Peyer's patch (tissue), 4 donors: ENCODE results near the gene RCOR2. TPM values are rescaled to one million over a fixed set of nuclear protein-coding genes. Genes with fewer than 3 reads are reported as not detected.
A peak's percentile ranks its signal among the peaks of the same experiment; 100 is the strongest.

Source experiments
- DNase-seq, 3 donors: peaks; one replicate each; pipeline ENCODE4 v3.0.0-alpha.2; 2017 to 2019
- H3K27ac ChIP-seq, 4 donors: fragments of 200-600 bp; sonication (generic); one replicate each; pipeline ENCODE4 v1.5.1; 2016 to 2019
- H3K27me3 ChIP-seq, 2 donors: fragments of 200-600 bp; sonication (generic); one replicate each; pipeline ENCODE4 v1.5.1; 2019
- H3K36me3 ChIP-seq, 3 donors: fragments of 200-600 bp; sonication (generic); one replicate each; pipeline ENCODE4 v1.5.1; 2016 to 2019
- H3K4me1 ChIP-seq, 4 donors: fragments of 200-600 bp; sonication (generic); one replicate each; pipeline ENCODE4 v1.5.1; 2016 to 2019
- H3K4me3 ChIP-seq, 4 donors: fragments of 200-600 bp; sonication (generic); 1 replicate in 3 of 4; 2 replicates in 1 of 4; pipeline ENCODE4 v1.5.1; 2016 to 2019; ENCODE audit warnings: mild to moderate bottlenecking in 1 of 4
- H3K9me3 ChIP-seq, 4 donors: fragments of 200-600 bp; sonication (generic); one replicate each; pipeline ENCODE4 v1.5.1; 2016 to 2019; ENCODE audit warnings: mild to moderate bottlenecking in 1 of 4
- CTCF ChIP-seq, 6 experiments: fragments of 450-650 bp in 4 of 6; fragments of 200-600 bp in 2 of 6; sonication (generic) in 1 of 6; IDR thresholded peaks; one replicate each; pipeline ENCODE4 v1.5.1; 2017 to 2019; ENCODE audit warnings: antibody characterized with exemption in 6 of 6, mild to moderate bottlenecking in 3 of 6, moderate library complexity in 1 of 6
- POLR2A ChIP-seq, 2 donors: fragments of 450-650 bp; IDR thresholded peaks; one replicate each; pipeline ENCODE4 v1.5.1; 2017; ENCODE audit warnings: antibody characterized with exemption in 2 of 2, mild to moderate bottlenecking in 2 of 2, moderate library complexity in 2 of 2
- total RNA-seq, 4 donors: library from RNA; depleted of rRNA; stranded (reverse); fragments of >200 nt; gene quantifications; one replicate each; pipeline ENCODE4 v1.1.0, GENCODE V29; 2016

The RCOR2 gene
- total RNA-seq, 4 donors from 2014 or later: 0.57 to 0.67 TPM; not detected in 2

- Histone ChIP-seq H3K27me3 (no peaks in the 10 kb centered on the region), H3K9me3 (no peaks in the 10 kb centered on the region), H3K4me1 (no peaks in the 10 kb centered on the region), H3K27ac (no peak overlapping the region), H3K4me3 (no peak overlapping the region), H3K36me3 (peaks cover 0 to 97% (median 2%) of the 10 kb centered on the region in 3 donors)
- no peak for DNase-seq
- TF ChIP-seq POLR2A (IDR thresholded peaks at IDR 0.05) (no peak), CTCF (IDR thresholded peaks at IDR 0.05) (no peak)
These were observed 11.8 kb downstream of the RCOR2 start for GRCh38 chr11:63905179-63905578.

- TF ChIP-seq CTCF (IDR thresholded peaks at IDR 0.05) (no peak), POLR2A (IDR thresholded peaks at IDR 0.05) (no peak)
- Histone ChIP-seq H3K27me3 (no peaks in the 10 kb centered on the region), H3K4me3 (no peak overlapping the region), H3K36me3 (peaks cover 0 to 97% (median 2%) of the 10 kb centered on the region in 3 donors), H3K9me3 (no peaks in the 10 kb centered on the region), H3K4me1 (no peaks in the 10 kb centered on the region), H3K27ac (no peak overlapping the region)
- no peak for DNase-seq
These were observed 12.2 kb downstream of the RCOR2 start for GRCh38 chr11:63904743-63905142.

GRCh38 chr11:63903884-63904283 lies 13.1 kb downstream of the RCOR2 start:
- no peaks in the 10 kb centered on the region for H3K27me3 ChIP-seq

GRCh38 chr11:63901660-63902059 lies 15.3 kb downstream of the RCOR2 start:
- DNase-seq: no peak
- Histone ChIP-seq H3K27ac (no peak overlapping the region), H3K36me3 (peaks cover 0 to 97% (median 0%) of the 10 kb centered on the region in 3 donors), H3K27me3 (no peaks in the 10 kb centered on the region), H3K4me3 (no peak overlapping the region), H3K9me3 (no peaks in the 10 kb centered on the region), H3K4me1 (no peaks in the 10 kb centered on the region)
- TF ChIP-seq CTCF (IDR thresholded peaks at IDR 0.05) (peak in 3 of 6 experiments; percentile 28 to 37 (median 28)), POLR2A (IDR thresholded peaks at IDR 0.05) (no peak)

More at GRCh38 chr11:63903884-63904283, 13.1 kb downstream of the RCOR2 start:
- H3K36me3 ChIP-seq: peaks cover 0 to 97% (median 2%) of the 10 kb centered on the region in 3 donors
- TF ChIP-seq CTCF (IDR thresholded peaks at IDR 0.05) (no peak), POLR2A (IDR thresholded peaks at IDR 0.05) (no peak)
- no peaks in the 10 kb centered on the region for H3K4me1 ChIP-seq
- no peak overlapping the region for H3K27ac ChIP-seq
- no peak for DNase-seq
- no peaks in the 10 kb centered on the region for H3K9me3 ChIP-seq
- H3K4me3 ChIP-seq: no peak overlapping the region

GRCh38 chr11:63897459-63898146 lies 19.4 kb downstream of the RCOR2 start:
- H3K36me3 ChIP-seq: peaks cover 0 to 78% (median 0%) of the 10 kb centered on the region in 3 donors

More at GRCh38 chr11:63897459-63898146, 19.4 kb downstream of the RCOR2 start:
- H3K9me3 ChIP-seq: no peaks in the 10 kb centered on the region
- H3K4me1 ChIP-seq: no peaks in the 10 kb centered on the region
- H3K27me3 ChIP-seq: no peaks in the 10 kb centered on the region
- H3K27ac ChIP-seq: no peak overlapping the region
- DNase-seq: no peak
- no peak overlapping the region for H3K4me3 ChIP-seq
- TF ChIP-seq POLR2A (IDR thresholded peaks at IDR 0.05): no peak
- no peak for TF ChIP-seq CTCF (IDR thresholded peaks at IDR 0.05)
